GM12875 (cell line): ENCODE results near the gene SAMD10.

ENCODE experiments used
- H3K4me3 ChIP-seq: one replicate; pipeline ENCODE4 v1.5.1; 2011; ENCODE audit warnings: low read depth, low read length, control low read depth
- CTCF ChIP-seq: IDR thresholded peaks from 2 replicates; pipeline ENCODE4 v1.5.1; 2011; ENCODE audit warnings: low read depth, mild to moderate bottlenecking, control low read depth, inconsistent platforms, low read length, moderate library complexity, borderline replicate concordance; ENCODE audit not compliant: insufficient read depth

SAMD10 gene

GRCh38 chr20:64010711-64011237, 31.3 kb upstream of the SAMD10 start:
- no peak overlapping the region for H3K4me3 ChIP-seq
- no peak for TF ChIP-seq CTCF

- no peak overlapping the region for H3K4me3 ChIP-seq
- TF ChIP-seq CTCF, result no peak
Measured at GRCh38 chr20:64009811-64010387, 30.5 kb upstream of the SAMD10 start.

GRCh38 chr20:64006902-64007301, 27.5 kb upstream of the SAMD10 start:
- H3K4me3 ChIP-seq, result no peak overlapping the region
- no peak for TF ChIP-seq CTCF

- TF ChIP-seq CTCF, result no peak
Measured at GRCh38 chr20:64006490-64006889, 27.0 kb upstream of the SAMD10 start.

GRCh38 chr20:64005394-64005793, 26.0 kb upstream of the SAMD10 start:
- no peak for TF ChIP-seq CTCF
- H3K4me3 ChIP-seq, result no peak overlapping the region

More at GRCh38 chr20:64006490-64006889, 27.0 kb upstream of the SAMD10 start:
- H3K4me3 ChIP-seq, result no peak overlapping the region

GRCh38 chr20:64003960-64004725, 24.7 kb upstream of the SAMD10 start:
- no peak overlapping the region for H3K4me3 ChIP-seq

More at GRCh38 chr20:64003960-64004725, 24.7 kb upstream of the SAMD10 start:
- TF ChIP-seq CTCF, result no peak
